ENCODE measurements around the gene PARD6B. TPM values are rescaled to one million over a fixed set of nuclear protein-coding genes. Genes with fewer than 3 reads are reported as not detected.
"Not testable (repeated sequence)": the region's sequence is repeated elsewhere in the genome, so short reads cannot be mapped to it uniquely, and the experiment has no call there.

The PARD6B gene
- total and polyA plus RNA-seq, 12 donors, result 1.3 to 7.1 (median 3.4) TPM

- ATAC-seq (peak; percentile 87 to 94 (median 93)), DNase-seq (peak; percentile 86 to 88)
- peak overlapping the region; percentile 47 to 86 (median 77) for H3K27ac ChIP-seq
- no peaks in the 10 kb centered on the region for H3K9me3 ChIP-seq
- peaks cover 0 to 19% (median 3%) of the 10 kb centered on the region in 7 donors for H3K27me3 ChIP-seq
- H3K4me3 ChIP-seq, result peak overlapping the region in 8 of 10 donors; percentile 7 to 34 (median 26)
- 12 to 13% methylated on average over 23 of the region's 23 CpGs for WGBS, 2 donors
- intact Hi-C loops (cut with DNase I), result loop anchor here in 6 of 10 donors (5.0 to 10.0 kb wide), 6 partner anchors 124 to 514 kb away; partner anchors contain the start of genes ADNP (in 1 of the 6), DPM1 (in 1 of the 6) and MOCS3 (in 1 of the 6)
- H3K4me1 ChIP-seq, result peaks cover 0 to 43% (median 25%) of the 10 kb centered on the region in 9 donors
- no peaks in the 10 kb centered on the region for H3K36me3 ChIP-seq
- TF ChIP-seq CTCF (IDR thresholded peaks at IDR 0.05), result peak; percentile 30 to 88 (median 70)
These were observed 59.4 kb downstream of the PARD6B start for GRCh38 chr20:50790651-50791277.

GRCh38 chr20:50792708-50793574 is 61.6 kb downstream of the PARD6B start:
- Histone ChIP-seq H3K27me3 (peaks cover 0 to 19% (median 3%) of the 10 kb centered on the region in 7 donors), H3K4me1 (peaks cover 0 to 46% (median 25%) of the 10 kb centered on the region in 9 donors), H3K9me3 (no peaks in the 10 kb centered on the region), H3K36me3 (no peaks in the 10 kb centered on the region), H3K27ac (no peak overlapping the region), H3K4me3 (no peak overlapping the region)
- no peak for DNase-seq
- intact Hi-C loops (cut with DNase I), result loop anchor here in 6 of 10 donors (5.0 to 10.0 kb wide), 6 partner anchors 122 to 512 kb away; partner anchors contain the start of genes ADNP (in 1 of the 6), DPM1 (in 1 of the 6) and MOCS3 (in 1 of the 6)
- 86 to 88% methylated on average over 14 of the region's 14 CpGs for WGBS, 2 donors
- no peak for TF ChIP-seq CTCF (IDR thresholded peaks at IDR 0.05)
- ATAC-seq, result no peak

GRCh38 chr20:50793575-50794016 is 62.2 kb downstream of the PARD6B start:
- WGBS, 2 donors, result 70 to 74% methylated on average over 13 of the region's 13 CpGs

More at GRCh38 chr20:50793575-50794016, 62.2 kb downstream of the PARD6B start:
- not testable (repeated sequence) for ATAC-seq, H3K9me3 ChIP-seq, H3K27ac ChIP-seq, DNase-seq, H3K36me3 ChIP-seq, H3K4me3 ChIP-seq
- intact Hi-C loops (cut with DNase I), result loop anchor here (2.0 to 10.0 kb wide), 9 partner anchors 121 to 511 kb away; partner anchors contain the start of genes ADNP (in 2 of the 10), DPM1 (in 2 of the 10) and MOCS3 (in 2 of the 10)
- Histone ChIP-seq H3K27me3 (peaks cover 0 to 19% (median 3%) of the 10 kb centered on the region in 7 donors), H3K4me1 (peaks cover 0 to 40% (median 25%) of the 10 kb centered on the region in 9 donors)
- peak in 6 of 9 donors; percentile 22 to 44 (median 26) for TF ChIP-seq CTCF (IDR thresholded peaks at IDR 0.05)

Measured in heart right ventricle (tissue), 16 donors.